Epithelial cell of proximal tubule (primary cell): ENCODE results near the gene FAM3D. TPM values are rescaled to one million over a fixed set of nuclear protein-coding genes. Genes with fewer than 3 reads are reported as not detected.

ENCODE experiments used
- DNase-seq: peaks from one replicate; pipeline ENCODE4 v3.0.0-alpha.2; 2011; ENCODE audit warnings: low read depth
- H3K4me3 ChIP-seq: 2 replicates; pipeline ENCODE4 v1.5.1; 2011; ENCODE audit warnings: low read depth, mild to moderate bottlenecking, low read length
- total RNA-seq: library from RNA; depleted of rRNA; stranded (reverse); fragments of >200 nt; gene quantifications from 2 replicates; pipeline ENCODE4 v1.2.3, GENCODE V29; 2015
- TF ChIP-seq, protein P1 (sequence below): conservative IDR thresholded peaks from 2 replicates; pipeline ENCODE4 v1.5.1; 2012; ENCODE audit warnings: low read depth, mild to moderate bottlenecking, low read length

FAM3D gene
- total RNA-seq, 1 donor from 2014 or later: not detected

DNA sequence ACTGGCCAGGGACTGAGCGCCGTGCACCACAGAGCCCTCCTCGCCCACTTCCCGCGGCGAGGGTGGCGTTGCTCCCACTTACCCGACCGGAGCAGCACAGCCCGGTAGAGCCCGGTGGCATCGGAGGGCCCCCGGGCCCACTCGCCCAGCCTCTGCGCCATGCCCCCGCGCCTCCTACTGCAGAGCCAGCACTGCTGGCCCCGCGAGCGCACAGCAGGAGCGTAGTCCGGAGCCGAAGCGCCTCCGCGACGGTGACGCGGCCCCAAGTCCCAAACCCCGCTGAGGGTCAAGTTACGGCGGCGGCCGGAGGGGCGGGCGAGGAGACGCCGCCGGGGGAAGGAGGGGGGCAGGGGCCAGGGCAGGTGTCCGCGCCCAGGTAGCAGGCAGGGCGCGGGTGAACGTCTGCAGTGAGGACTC lies 79.8 kb downstream of the FAM3D start:
- DNase-seq: no peak
- TF ChIP-seq, protein P1, sequence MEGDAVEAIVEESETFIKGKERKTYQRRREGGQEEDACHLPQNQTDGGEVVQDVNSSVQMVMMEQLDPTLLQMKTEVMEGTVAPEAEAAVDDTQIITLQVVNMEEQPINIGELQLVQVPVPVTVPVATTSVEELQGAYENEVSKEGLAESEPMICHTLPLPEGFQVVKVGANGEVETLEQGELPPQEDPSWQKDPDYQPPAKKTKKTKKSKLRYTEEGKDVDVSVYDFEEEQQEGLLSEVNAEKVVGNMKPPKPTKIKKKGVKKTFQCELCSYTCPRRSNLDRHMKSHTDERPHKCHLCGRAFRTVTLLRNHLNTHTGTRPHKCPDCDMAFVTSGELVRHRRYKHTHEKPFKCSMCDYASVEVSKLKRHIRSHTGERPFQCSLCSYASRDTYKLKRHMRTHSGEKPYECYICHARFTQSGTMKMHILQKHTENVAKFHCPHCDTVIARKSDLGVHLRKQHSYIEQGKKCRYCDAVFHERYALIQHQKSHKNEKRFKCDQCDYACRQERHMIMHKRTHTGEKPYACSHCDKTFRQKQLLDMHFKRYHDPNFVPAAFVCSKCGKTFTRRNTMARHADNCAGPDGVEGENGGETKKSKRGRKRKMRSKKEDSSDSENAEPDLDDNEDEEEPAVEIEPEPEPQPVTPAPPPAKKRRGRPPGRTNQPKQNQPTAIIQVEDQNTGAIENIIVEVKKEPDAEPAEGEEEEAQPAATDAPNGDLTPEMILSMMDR: no peak

DNA sequence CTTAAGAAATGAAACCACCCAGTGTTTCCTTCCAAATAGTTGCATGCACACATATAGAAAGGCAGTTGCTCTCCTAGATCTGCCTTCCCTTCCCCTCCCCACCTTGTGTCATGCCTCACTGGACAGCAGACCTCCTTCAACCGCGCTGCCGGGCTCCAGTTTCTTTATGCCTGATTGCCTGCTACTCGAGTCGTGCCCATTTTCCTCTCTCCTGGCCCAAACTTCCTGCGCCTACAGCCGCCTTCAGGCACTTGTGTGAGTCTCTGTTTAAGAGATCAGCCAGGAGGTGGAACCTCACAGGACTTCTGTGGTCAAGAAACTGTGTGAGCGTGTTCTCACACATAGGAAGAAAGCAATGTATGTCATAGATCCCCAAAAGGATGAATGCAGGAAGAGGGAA lies 80.6 kb downstream of the FAM3D start:
- DNase-seq: no peak
- TF ChIP-seq, protein P1: peak; percentile 2
- H3K4me3 ChIP-seq: peak overlapping the region; percentile 64

More for the DNA sequence above, 79.8 kb downstream of the FAM3D start:
- H3K4me3 ChIP-seq: no peak overlapping the region

DNA sequence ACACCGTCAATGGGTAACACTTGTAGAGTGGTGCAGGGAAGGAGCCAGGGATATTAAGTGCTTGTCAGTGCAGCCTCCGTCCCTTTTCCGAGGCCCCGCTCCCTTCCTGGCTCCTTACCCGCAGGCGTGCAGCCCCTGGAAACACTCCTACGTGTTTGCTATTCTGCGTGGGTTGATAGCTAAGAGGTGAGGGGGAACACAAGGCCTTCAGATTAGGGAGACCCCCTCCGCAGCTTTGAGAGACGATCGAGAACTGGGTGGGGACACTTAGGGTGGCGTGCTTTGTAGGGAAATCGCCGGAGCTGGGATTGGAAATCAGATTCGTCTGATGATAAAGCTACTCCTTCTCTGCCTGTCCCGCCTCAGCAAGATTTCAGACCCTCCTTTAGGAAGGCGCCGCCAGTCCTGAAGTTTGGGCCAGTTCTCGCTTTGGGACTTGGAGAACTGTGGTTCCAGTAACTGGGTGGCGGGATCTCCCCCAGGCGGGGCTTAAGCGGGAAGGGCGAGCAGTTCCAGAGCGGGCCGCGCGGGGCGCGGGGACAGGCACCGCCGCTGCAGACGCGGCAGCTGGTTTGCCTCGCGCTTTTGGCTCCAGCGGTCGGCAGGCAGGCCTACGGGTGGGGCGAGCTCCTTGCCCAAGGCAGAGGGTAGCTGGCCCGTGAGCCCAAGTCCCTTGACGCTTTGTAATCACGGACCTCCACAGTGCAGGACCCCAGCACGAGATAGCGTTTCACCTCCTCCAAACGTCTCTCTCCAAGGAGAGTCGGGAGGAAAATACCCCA lies 81.4 kb downstream of the FAM3D start:
- DNase-seq: no peak
- peak overlapping the region; percentile 64 for H3K4me3 ChIP-seq
- TF ChIP-seq, protein P1: peak; percentile 61

DNA sequence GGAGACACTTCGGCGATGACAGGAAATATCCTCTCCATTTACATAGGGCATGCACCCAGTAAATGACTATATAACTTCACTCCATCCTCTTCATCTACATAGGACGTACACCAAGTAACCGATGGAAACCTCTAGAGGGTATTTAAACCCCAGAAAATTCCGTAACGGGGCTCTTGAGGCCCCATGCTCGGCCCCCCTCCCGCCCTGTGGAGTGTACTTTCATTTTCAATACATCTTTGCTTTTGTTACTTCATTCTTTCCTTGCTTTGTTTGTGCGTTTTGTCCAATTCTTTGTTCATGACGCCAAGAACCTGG lies 81.9 kb downstream of the FAM3D start:
- peak overlapping the region; percentile 64 for H3K4me3 ChIP-seq
- TF ChIP-seq, protein P1: no peak
- DNase-seq: no peak

Other genes with a start within 250 kb of the FAM3D start
- gene PDHB, start 232.9 kb downstream of the FAM3D start, total RNA-seq: 99.5 and 103 TPM in 2 replicates
- 7.7 and 7.9 TPM in 2 replicates for gene KCTD6, start 174.7 kb downstream of the FAM3D start, total RNA-seq
- 0.51 and 1.7 TPM in 2 replicates for gene ACOX2, start 129.6 kb downstream of the FAM3D start, total RNA-seq
- gene FAM107A, start 89.4 kb downstream of the FAM3D start, total RNA-seq: 0.22 and 1.3 TPM in 2 replicates